Measurements from ENCODE around the gene YIPF5. TPM values are rescaled to one million over a fixed set of nuclear protein-coding genes. Genes with fewer than 3 reads are reported as not detected.

Gene YIPF5
- total RNA-seq, 1 experiment from 2014 or later, result 44.5 TPM

DNA sequence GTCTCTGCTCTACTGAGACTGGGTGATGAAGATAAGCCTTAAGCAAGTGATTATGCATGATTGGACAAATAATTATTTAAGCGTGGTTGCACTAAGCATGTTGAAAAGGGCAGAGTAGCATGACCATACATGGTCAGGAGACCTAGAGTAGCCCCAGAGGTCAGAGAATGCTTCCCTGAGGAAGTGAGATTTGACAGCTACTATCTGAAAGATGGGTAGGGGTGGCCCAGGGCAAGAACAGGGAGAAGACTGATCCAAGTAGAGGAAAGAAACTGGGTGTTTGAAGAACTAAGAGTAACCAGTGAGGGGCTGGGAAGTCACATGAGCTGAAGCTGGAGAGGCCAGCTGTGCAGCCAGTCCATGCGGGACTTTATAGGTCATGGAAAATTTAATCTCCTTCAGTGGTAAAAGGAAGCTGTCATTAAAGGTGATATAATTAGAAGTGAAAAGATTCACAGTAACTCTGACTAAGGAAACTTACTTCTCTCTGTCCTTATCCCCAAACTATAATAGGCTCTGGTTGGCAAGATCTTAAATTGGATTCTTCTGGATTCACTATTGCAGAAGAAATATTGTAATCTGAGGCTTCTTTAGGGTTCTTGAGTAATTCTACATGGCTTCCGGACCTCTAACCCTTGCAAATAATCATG lies 35.2 kb downstream of the YIPF5 start:
- intact Hi-C loops (cut with micrococcal nuclease), result no loop called here
- Histone ChIP-seq H4K20me1 (ENCODE audit: insufficient read depth) (no peaks in the 10 kb centered on the region), H2AFZ (ENCODE audit: low read depth, low read length, poor library complexity, severe bottlenecking) (no peak overlapping the region), H3K4me3 (replicated peaks in 1 of 2; ENCODE audit: low read depth in 1 of 2, low read length in 2 of 2) (no peak overlapping the region), H3K79me2 (ENCODE audit: insufficient read depth, low read length) (no peaks in the 10 kb centered on the region), H3K27ac (ENCODE audit: low read depth, low read length) (no peak overlapping the region), H3K9me2 (ENCODE audit: insufficient read depth) (no peaks in the 10 kb centered on the region), H3K9me3 (ENCODE audit: control insufficient read depth in 1 of 2, insufficient read depth in 1 of 2, low read depth in 1 of 2, low read length in 2 of 2) (no peaks in the 10 kb centered on the region), H3K9ac (ENCODE audit: low read length) (no peak overlapping the region), H3K4me1 (ENCODE audit: control insufficient read depth in 1 of 2, insufficient read depth in 2 of 2, low read length in 2 of 2) (no peaks in the 10 kb centered on the region), H3K27me3 (ENCODE audit: insufficient read depth, low read length) (no peaks in the 10 kb centered on the region; the same call in 1 of the 2 replicates), H3K4me2 (ENCODE audit: low read length) (no peak overlapping the region), H3K36me3 (ENCODE audit: control insufficient read depth in 1 of 2, insufficient read depth in 2 of 2, low read length in 2 of 2) (no peaks in the 10 kb centered on the region)
- no peak for TF ChIP-seq POLR2A (IDR thresholded peaks at IDR 0.05; ENCODE audit: borderline replicate concordance, extremely low read depth, insufficient read depth, insufficient read length)
- TF ChIP-seq, protein P1, sequence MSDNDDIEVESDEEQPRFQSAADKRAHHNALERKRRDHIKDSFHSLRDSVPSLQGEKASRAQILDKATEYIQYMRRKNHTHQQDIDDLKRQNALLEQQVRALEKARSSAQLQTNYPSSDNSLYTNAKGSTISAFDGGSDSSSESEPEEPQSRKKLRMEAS (IDR thresholded peaks at IDR 0.05), result no peak
- TF ChIP-seq, protein P2, sequence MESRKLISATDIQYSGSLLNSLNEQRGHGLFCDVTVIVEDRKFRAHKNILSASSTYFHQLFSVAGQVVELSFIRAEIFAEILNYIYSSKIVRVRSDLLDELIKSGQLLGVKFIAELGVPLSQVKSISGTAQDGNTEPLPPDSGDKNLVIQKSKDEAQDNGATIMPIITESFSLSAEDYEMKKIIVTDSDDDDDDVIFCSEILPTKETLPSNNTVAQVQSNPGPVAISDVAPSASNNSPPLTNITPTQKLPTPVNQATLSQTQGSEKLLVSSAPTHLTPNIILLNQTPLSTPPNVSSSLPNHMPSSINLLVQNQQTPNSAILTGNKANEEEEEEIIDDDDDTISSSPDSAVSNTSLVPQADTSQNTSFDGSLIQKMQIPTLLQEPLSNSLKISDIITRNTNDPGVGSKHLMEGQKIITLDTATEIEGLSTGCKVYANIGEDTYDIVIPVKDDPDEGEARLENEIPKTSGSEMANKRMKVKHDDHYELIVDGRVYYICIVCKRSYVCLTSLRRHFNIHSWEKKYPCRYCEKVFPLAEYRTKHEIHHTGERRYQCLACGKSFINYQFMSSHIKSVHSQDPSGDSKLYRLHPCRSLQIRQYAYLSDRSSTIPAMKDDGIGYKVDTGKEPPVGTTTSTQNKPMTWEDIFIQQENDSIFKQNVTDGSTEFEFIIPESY (IDR thresholded peaks at IDR 0.05; ENCODE audit: extremely low read depth, insufficient replicate concordance, low read length), result no peak
- no peak for TF ChIP-seq YY1 (IDR thresholded peaks at IDR 0.05; ENCODE audit: extremely low read depth, insufficient replicate concordance, low read depth, low read length)
- TF ChIP-seq, protein P3, sequence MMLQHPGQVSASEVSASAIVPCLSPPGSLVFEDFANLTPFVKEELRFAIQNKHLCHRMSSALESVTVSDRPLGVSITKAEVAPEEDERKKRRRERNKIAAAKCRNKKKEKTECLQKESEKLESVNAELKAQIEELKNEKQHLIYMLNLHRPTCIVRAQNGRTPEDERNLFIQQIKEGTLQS (IDR thresholded peaks at IDR 0.05), result no peak
- TF ChIP-seq CEBPB (IDR thresholded peaks at IDR 0.05; ENCODE audit: low read depth), result no peak
- no peak for TF ChIP-seq CBX3 (IDR thresholded peaks at IDR 0.05; ENCODE audit: low read depth)
- no peak for TF ChIP-seq EZH2phosphoT487 (IDR thresholded peaks at IDR 0.05; ENCODE audit: borderline replicate concordance)
- TF ChIP-seq ZNF274 (IDR thresholded peaks at IDR 0.05; ENCODE audit: low read depth, low read length), result no peak
- no peak for TF ChIP-seq TCF7L2 (IDR thresholded peaks at IDR 0.05; ENCODE audit: borderline replicate concordance, extremely low read depth, insufficient read depth, insufficient read length)
- no peak for ATAC-seq
- ChIA-PET POLR2A (no interaction called here), RAD21 (ENCODE audit: low non-redundant PET in 1 of 2, low total read pairs in 2 of 2, uncharacterized antibody in 2 of 2, unreplicated experiment in 2 of 2) (no interaction called here), CTCF (no interaction called here)
- DNase-seq (ENCODE audit: low read depth, low spot score), result no peak
- no TSS peak for BruUV-seq (replicated peaks)

Measured in HCT116 (cell line).